SK-N-SH (cell line): ENCODE measurements around the gene FUT4.

Source experiments
- CHD2 ChIP-seq: fragments of 150-350 bp; IDR thresholded peaks from 2 replicates; pipeline ENCODE4 v1.6.1; 2018; ENCODE audit warnings: low read length; ENCODE audit not compliant: partially characterized antibody
- CTCF ChIP-seq: fragments of 200-600 bp; sonication (generic); IDR thresholded peaks from 2 replicates; pipeline ENCODE4 v1.6.1; 2017; ENCODE audit warnings: antibody characterized with exemption, mild to moderate bottlenecking, moderate library complexity
- EZH2phosphoT487 ChIP-seq: fragments of 200-600 bp; sonication (generic); IDR thresholded peaks from 2 replicates; pipeline ENCODE4 v1.6.1; 2017; ENCODE audit warnings: low read depth, mixed run types, mild to moderate bottlenecking, antibody characterized with exemption, moderate library complexity, borderline replicate concordance
- GATA2 ChIP-seq: sonication (generic); formaldehyde crosslinking; IDR thresholded peaks from 2 replicates; pipeline ENCODE4 v1.5.0; 2020; ENCODE audit warnings: mild to moderate bottlenecking, missing genetic modification reagents
- JUND ChIP-seq: IDR thresholded peaks from 2 replicates; pipeline ENCODE4 v1.4.0; 2012
- MXI1 ChIP-seq: IDR thresholded peaks from 2 replicates; pipeline ENCODE4 v1.6.1; 2012; ENCODE audit warnings: mild to moderate bottlenecking, low read depth, low read length, improper control_type of control experiment
- POLR2AphosphoS5 ChIP-seq: IDR thresholded peaks from 2 replicates; pipeline ENCODE4 v1.6.1; 2012; ENCODE audit warnings: low read depth, low read length
- RAD21 ChIP-seq: IDR thresholded peaks from 2 replicates; pipeline ENCODE4 v1.6.1; 2012; ENCODE audit warnings: mild to moderate bottlenecking, low read length
- REST ChIP-seq: IDR thresholded peaks from 2 replicates; pipeline ENCODE4 v1.6.1; 2012; ENCODE audit warnings: mild to moderate bottlenecking, low read depth, low read length, moderate library complexity
- SMC3 ChIP-seq: IDR thresholded peaks from 2 replicates; pipeline ENCODE4 v1.6.1; 2012; ENCODE audit warnings: low read depth, low read length, improper control_type of control experiment
- TAF1 ChIP-seq: IDR thresholded peaks from 2 replicates; pipeline ENCODE4 v1.6.1; 2012; ENCODE audit warnings: low read depth, mild to moderate bottlenecking, low read length, moderate library complexity, borderline replicate concordance
- USF1 ChIP-seq: IDR thresholded peaks from 2 replicates; pipeline ENCODE4 v1.4.0; 2012; ENCODE audit warnings: low read depth, borderline replicate concordance
- YY1 ChIP-seq: IDR thresholded peaks from 2 replicates; pipeline ENCODE4 v1.4.0; 2012; ENCODE audit warnings: low read depth, mild to moderate bottlenecking
- TF ChIP-seq, protein P1 (sequence below): IDR thresholded peaks from 2 replicates; pipeline ENCODE4 v1.4.0; 2012; ENCODE audit warnings: low read depth

DNA sequence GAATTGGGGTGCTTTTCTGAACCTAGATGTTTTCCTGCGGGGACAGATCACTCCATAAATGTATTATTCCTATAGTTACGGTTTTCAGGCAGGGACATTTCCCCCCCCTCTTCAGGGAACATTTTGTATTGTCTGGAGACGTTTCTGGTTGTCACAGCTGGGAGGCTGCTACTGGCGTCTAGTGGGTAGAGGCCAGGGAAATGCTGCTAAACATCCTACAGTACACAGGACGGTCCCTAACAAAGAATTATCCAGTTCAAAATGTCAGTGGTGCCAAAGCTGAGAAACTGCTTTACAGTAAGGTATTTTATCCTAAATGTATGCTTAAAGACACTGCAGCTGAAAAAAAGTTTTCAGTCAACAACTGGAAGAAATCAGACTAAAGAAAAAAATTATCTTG, 42.8 kb downstream of the FUT4 start:
- no peak for TF ChIP-seq CTCF
- TF ChIP-seq POLR2AphosphoS5: no peak
- no peak for TF ChIP-seq RAD21
- no peak for TF ChIP-seq JUND
- no peak for TF ChIP-seq TAF1
- TF ChIP-seq, protein P1, sequence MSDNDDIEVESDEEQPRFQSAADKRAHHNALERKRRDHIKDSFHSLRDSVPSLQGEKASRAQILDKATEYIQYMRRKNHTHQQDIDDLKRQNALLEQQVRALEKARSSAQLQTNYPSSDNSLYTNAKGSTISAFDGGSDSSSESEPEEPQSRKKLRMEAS: no peak
- no peak for TF ChIP-seq SMC3
- TF ChIP-seq EZH2phosphoT487: no peak
- no peak for TF ChIP-seq CHD2
- TF ChIP-seq REST: no peak
- TF ChIP-seq GATA2 (CRISPR knock-in tag): no peak
- TF ChIP-seq YY1: no peak
- TF ChIP-seq MXI1: no peak
- no peak for TF ChIP-seq USF1
